Fibroblast of lung (primary cell): ENCODE data around the gene FANCF.

Experiments used
- CTCF ChIP-seq, 2 donors: IDR thresholded peaks in 1 of 2; conservative IDR thresholded peaks in 1 of 2; 1 replicate in 1 of 2; 2 replicates in 1 of 2; pipeline ENCODE4 v1.5.1; 2011 to 2012; ENCODE audit warnings: low read length in 2 of 2, control low read depth in 1 of 2, inconsistent platforms in 1 of 2, low read depth in 1 of 2, mild to moderate bottlenecking in 1 of 2
- EZH2 ChIP-seq: IDR thresholded peaks from 2 replicates; pipeline ENCODE4 v1.5.1; 2012; ENCODE audit warnings: low read length, control low read depth, mild to moderate bottlenecking; ENCODE audit errors: missing control alignments

DNA sequence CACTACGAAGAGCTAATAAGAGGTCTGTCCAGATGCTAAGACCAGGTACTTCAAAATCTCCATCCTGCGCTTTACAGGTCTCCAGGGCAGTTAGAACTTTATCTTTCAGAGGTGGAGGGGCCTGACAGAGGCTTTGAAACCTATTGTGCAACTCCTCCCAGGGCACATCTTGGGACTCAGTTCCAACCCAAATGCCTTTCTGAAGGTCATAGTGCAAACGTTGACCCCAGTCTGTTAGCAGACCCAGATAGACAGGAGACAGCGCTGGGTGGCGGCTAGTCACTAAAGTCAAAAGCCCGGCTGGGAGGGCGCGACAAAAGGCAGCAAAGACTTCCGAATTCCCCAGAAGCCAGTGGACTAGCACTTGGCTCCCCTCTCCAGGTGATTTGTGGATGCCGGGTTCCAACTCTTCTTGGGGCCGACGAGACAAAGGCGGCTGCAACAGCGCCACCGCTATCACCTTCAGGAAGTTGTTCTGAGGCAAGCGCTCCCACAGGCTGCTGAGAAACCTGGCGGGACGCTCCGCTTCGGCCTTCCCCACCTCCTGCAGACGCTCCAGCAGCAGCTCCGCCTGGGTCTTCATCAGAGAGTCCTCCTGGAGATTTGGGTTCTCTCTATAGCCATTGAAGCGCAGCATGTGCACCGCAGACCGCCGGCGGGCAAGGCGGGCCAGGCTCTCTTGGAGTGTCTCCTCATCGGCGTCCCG lies 728 bp downstream of the FANCF start:
- TF ChIP-seq CTCF (conservative IDR thresholded peaks at IDR 0.05 in 1 of 2, IDR thresholded peaks at IDR 0.05 in 1 of 2; ENCODE audit: low read depth in 1 of 2, low read length in 2 of 2) (peak; percentile 40 to 43), EZH2 (no peak)
